HL-60 (cell line): ENCODE measurements around the gene TUBB2B.

Experiments
- DNase-seq, 2 experiments: peaks; one replicate each; pipeline ENCODE4 v3.0.0-alpha.2; 2010 to 2020; ENCODE audit warnings: low read depth in 1 of 2, low spot score in 1 of 2
- H3K27ac ChIP-seq: fragments of 250-450 bp; sonication (Bioruptor Pico); replicated peaks from 2 replicates; pipeline ENCODE4 v1.5.1; 2020; ENCODE audit warnings: mild to moderate bottlenecking, moderate library complexity
- H3K27me3 ChIP-seq: fragments of 250-450 bp; sonication (Bioruptor Pico); 2 replicates; pipeline ENCODE4 v1.5.1; 2021; ENCODE audit warnings: mild to moderate bottlenecking, moderate library complexity; ENCODE audit not compliant: insufficient read depth, poor library complexity, severe bottlenecking
- H3K4me3 ChIP-seq: replicated peaks from 2 replicates; pipeline ENCODE4 v1.5.1; 2011; ENCODE audit warnings: mild to moderate bottlenecking, control low read depth, low read length; ENCODE audit not compliant: insufficient read depth
- GABPA ChIP-seq: IDR thresholded peaks from 2 replicates; pipeline ENCODE4 v1.6.1; 2012; ENCODE audit warnings: low read depth
- POLR2AphosphoS5 ChIP-seq: IDR thresholded peaks from 2 replicates; pipeline ENCODE4 v1.6.1; 2012; ENCODE audit warnings: low read depth
- SPI1 ChIP-seq: IDR thresholded peaks from 2 replicates; pipeline ENCODE4 v1.6.1; 2012; ENCODE audit warnings: low read depth, mild to moderate bottlenecking, borderline replicate concordance
- TF ChIP-seq, protein P1 (sequence below): IDR thresholded peaks from 2 replicates; pipeline ENCODE4 v1.6.1; 2012; ENCODE audit warnings: low read depth; ENCODE audit not compliant: insufficient replicate concordance
- TF ChIP-seq, protein P2 (sequence below): IDR thresholded peaks from one replicate; pipeline ENCODE4 v1.5.1; 2011; ENCODE audit warnings: low read length, control low read depth, inconsistent platforms; ENCODE audit not compliant: insufficient read depth

The TUBB2B gene

DNA sequence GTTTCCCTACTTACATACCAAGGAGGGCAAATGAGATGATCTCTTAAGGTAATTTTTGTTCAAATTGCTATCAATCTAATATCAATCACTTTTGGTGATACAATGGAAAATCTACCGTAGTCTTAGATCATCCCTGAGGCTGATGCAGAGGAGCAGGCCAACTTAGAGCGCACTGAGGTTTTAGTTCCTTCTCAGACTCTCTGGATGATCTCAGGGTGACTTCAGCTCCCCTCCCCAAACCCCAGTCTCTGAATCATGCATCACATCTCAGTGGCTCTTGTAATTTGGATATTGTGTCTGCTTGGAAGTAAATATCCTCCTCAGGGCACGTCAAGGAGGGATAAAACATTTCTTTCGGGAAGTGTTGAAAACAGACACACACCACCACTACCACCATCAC, 5.9 kb downstream of the TUBB2B start:
- Histone ChIP-seq H3K27ac (no peak overlapping the region), H3K27me3 (peaks cover 34% of the 10 kb centered on the region), H3K4me3 (no peak overlapping the region)
- DNase-seq, result no peak
- TF ChIP-seq, protein P1, sequence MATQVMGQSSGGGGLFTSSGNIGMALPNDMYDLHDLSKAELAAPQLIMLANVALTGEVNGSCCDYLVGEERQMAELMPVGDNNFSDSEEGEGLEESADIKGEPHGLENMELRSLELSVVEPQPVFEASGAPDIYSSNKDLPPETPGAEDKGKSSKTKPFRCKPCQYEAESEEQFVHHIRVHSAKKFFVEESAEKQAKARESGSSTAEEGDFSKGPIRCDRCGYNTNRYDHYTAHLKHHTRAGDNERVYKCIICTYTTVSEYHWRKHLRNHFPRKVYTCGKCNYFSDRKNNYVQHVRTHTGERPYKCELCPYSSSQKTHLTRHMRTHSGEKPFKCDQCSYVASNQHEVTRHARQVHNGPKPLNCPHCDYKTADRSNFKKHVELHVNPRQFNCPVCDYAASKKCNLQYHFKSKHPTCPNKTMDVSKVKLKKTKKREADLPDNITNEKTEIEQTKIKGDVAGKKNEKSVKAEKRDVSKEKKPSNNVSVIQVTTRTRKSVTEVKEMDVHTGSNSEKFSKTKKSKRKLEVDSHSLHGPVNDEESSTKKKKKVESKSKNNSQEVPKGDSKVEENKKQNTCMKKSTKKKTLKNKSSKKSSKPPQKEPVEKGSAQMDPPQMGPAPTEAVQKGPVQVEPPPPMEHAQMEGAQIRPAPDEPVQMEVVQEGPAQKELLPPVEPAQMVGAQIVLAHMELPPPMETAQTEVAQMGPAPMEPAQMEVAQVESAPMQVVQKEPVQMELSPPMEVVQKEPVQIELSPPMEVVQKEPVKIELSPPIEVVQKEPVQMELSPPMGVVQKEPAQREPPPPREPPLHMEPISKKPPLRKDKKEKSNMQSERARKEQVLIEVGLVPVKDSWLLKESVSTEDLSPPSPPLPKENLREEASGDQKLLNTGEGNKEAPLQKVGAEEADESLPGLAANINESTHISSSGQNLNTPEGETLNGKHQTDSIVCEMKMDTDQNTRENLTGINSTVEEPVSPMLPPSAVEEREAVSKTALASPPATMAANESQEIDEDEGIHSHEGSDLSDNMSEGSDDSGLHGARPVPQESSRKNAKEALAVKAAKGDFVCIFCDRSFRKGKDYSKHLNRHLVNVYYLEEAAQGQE, result no peak
- no peak for TF ChIP-seq POLR2AphosphoS5

DNA sequence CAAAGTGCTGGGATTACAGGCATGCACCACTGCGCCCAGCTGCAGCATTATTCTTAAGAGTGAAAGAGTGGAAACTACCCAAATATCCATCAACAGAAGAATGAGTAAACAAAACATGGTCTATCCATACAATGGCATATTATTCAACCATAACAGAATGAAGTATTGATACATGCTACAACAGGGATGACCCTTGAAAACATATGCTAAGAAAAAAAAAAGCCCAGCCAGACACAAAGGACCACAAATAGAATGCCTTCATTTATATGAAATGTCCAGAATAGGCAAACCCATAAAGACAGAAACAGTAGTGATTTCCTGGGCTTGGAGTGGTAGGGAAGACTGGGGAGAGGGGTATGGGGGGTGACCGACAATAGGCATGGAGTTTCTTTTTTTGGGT, 7.1 kb downstream of the TUBB2B start:
- TF ChIP-seq, protein P1, result no peak
- TF ChIP-seq, protein P2, sequence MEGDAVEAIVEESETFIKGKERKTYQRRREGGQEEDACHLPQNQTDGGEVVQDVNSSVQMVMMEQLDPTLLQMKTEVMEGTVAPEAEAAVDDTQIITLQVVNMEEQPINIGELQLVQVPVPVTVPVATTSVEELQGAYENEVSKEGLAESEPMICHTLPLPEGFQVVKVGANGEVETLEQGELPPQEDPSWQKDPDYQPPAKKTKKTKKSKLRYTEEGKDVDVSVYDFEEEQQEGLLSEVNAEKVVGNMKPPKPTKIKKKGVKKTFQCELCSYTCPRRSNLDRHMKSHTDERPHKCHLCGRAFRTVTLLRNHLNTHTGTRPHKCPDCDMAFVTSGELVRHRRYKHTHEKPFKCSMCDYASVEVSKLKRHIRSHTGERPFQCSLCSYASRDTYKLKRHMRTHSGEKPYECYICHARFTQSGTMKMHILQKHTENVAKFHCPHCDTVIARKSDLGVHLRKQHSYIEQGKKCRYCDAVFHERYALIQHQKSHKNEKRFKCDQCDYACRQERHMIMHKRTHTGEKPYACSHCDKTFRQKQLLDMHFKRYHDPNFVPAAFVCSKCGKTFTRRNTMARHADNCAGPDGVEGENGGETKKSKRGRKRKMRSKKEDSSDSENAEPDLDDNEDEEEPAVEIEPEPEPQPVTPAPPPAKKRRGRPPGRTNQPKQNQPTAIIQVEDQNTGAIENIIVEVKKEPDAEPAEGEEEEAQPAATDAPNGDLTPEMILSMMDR, result no peak
- no peak for TF ChIP-seq GABPA
- TF ChIP-seq POLR2AphosphoS5, result no peak
- no peak for TF ChIP-seq SPI1
- Histone ChIP-seq H3K4me3 (no peak overlapping the region), H3K27ac (no peak overlapping the region), H3K27me3 (peaks cover 24% of the 10 kb centered on the region)
- DNase-seq, result no peak

DNA sequence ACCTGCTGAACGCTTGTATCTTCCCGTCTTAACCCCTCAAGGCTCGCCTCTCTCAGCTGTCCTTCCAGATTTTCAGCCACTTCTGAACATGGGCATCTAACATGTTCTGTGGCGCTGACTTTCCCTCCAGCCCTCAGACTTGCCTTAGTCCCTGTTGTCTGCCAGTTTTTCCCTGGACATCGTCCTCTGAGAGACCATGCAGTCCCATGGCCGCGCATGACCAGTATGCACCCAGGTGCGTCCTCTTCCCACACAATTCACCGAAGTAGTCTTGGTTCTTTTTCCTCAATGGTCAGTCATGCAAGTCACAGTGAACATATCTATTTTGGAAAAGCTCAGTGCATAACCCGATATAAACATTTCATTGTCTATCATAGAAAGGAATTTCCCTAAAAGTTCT, 9.2 kb downstream of the TUBB2B start:
- H3K4me3 ChIP-seq, result no peak overlapping the region
- H3K27ac ChIP-seq, result no peak overlapping the region
- peaks cover 11% of the 10 kb centered on the region for H3K27me3 ChIP-seq
- TF ChIP-seq, protein P2, result no peak
- no peak for TF ChIP-seq SPI1
- no peak for TF ChIP-seq POLR2AphosphoS5
- TF ChIP-seq, protein P1, result no peak
- TF ChIP-seq GABPA, result no peak
- no peak for DNase-seq

DNA sequence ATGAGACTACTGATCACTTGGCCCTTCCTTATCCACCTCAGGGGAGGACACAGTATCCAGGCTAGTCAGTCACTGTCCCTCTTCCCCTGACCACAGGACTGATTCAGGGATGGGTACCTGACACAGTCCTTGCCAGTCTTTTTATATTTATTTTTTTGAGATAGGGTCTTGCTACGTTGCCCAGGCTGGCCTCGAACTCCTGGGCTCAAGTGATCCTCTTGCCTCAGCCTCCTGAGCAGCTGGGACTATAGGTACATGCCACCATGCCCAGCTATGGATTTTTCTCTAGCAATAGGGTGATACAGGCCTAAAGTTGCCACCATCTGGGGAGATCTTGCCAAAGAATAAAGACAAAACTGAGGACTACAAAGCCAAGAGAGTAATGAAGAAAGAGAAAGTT, 10.2 kb downstream of the TUBB2B start:
- H3K4me3 ChIP-seq, result no peak overlapping the region
- TF ChIP-seq, protein P2, result no peak
- TF ChIP-seq, protein P1, result no peak
- TF ChIP-seq POLR2AphosphoS5, result no peak
- TF ChIP-seq GABPA, result no peak
- no peak for TF ChIP-seq SPI1
- no peak for DNase-seq
- no peak overlapping the region for H3K27ac ChIP-seq
- H3K27me3 ChIP-seq, result peaks cover 9% of the 10 kb centered on the region
